ENCODE results near the gene LMBR1. TPM values are rescaled to one million over a fixed set of nuclear protein-coding genes. Genes with fewer than 3 reads are reported as not detected.

LMBR1 gene
- total RNA-seq, 1 donor from 2014 or later: 37.6 TPM

DNA sequence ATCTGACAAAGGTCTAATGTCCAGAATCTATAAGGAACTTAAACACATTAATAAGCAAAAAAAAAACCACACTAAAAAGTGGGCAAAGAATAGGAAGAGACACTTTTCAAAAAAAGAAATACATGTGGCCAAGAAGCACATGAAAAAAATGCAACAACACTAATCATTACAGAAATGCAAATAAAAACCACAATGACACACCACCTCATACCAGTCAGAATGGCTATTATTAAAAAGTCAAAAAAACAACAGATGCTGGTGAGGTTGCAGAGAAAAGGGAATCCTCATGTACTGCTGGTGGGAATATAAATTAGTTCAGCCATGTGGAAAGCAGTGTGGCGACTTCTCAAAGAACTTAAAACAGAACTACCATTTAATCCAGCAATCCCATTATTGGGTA lies 119.0 kb downstream of the LMBR1 start:
- TF ChIP-seq, protein P1, sequence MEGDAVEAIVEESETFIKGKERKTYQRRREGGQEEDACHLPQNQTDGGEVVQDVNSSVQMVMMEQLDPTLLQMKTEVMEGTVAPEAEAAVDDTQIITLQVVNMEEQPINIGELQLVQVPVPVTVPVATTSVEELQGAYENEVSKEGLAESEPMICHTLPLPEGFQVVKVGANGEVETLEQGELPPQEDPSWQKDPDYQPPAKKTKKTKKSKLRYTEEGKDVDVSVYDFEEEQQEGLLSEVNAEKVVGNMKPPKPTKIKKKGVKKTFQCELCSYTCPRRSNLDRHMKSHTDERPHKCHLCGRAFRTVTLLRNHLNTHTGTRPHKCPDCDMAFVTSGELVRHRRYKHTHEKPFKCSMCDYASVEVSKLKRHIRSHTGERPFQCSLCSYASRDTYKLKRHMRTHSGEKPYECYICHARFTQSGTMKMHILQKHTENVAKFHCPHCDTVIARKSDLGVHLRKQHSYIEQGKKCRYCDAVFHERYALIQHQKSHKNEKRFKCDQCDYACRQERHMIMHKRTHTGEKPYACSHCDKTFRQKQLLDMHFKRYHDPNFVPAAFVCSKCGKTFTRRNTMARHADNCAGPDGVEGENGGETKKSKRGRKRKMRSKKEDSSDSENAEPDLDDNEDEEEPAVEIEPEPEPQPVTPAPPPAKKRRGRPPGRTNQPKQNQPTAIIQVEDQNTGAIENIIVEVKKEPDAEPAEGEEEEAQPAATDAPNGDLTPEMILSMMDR (IDR thresholded peaks at IDR 0.05; ENCODE audit: borderline replicate concordance): no peak
- Histone ChIP-seq H3K4me1 (no peaks in the 10 kb centered on the region), H3K27me3 (ENCODE audit: low read depth) (no peaks in the 10 kb centered on the region), H3K27ac (replicated peaks) (no peak overlapping the region), H3K4me3 (no peak overlapping the region), H3K36me3 (peaks cover 8% of the 10 kb centered on the region), H3K9me3 (replicated peaks) (peaks cover 11% of the 10 kb centered on the region)
- intact Hi-C loops (cut with micrococcal nuclease): no loop called here
- DNase-seq: no peak

DNA sequence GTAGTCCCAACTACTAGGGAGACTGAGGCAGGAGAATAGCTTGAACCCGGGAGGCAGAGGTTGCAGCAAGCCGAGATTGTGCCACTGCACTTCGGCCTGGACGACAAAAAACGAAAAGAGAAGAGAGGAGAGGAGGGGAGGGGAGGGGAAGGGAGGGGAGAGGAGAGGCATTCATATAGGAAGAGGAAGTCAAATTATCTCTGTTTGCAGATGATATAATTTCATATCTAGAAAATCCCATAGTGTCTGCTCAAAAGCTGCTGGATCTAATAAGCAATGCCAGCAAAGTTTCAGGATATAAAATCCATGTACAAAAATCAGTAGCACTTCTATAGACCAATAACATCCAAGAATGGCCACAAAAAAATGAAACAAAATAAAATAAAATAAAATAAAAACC lies 120.3 kb downstream of the LMBR1 start:
- DNase-seq: no peak
- Histone ChIP-seq H3K9me3 (replicated peaks) (peaks cover 11% of the 10 kb centered on the region), H3K27ac (replicated peaks) (no peak overlapping the region), H3K4me1 (no peaks in the 10 kb centered on the region), H3K27me3 (ENCODE audit: low read depth) (no peaks in the 10 kb centered on the region), H3K4me3 (no peak overlapping the region), H3K36me3 (peaks cover 8% of the 10 kb centered on the region)
- TF ChIP-seq, protein P1 (IDR thresholded peaks at IDR 0.05; ENCODE audit: borderline replicate concordance): no peak
- intact Hi-C loops (cut with micrococcal nuclease): no loop called here

GRCh38 chr7:156768698-156769472 lies 124.1 kb downstream of the LMBR1 start:
- intact Hi-C loops (cut with micrococcal nuclease): no loop called here
- TF ChIP-seq, protein P1 (IDR thresholded peaks at IDR 0.05; ENCODE audit: borderline replicate concordance): no peak
- Histone ChIP-seq H3K4me1 (no peaks in the 10 kb centered on the region), H3K27me3 (ENCODE audit: low read depth) (no peaks in the 10 kb centered on the region), H3K4me3 (no peak overlapping the region), H3K9me3 (replicated peaks) (peaks cover 10% of the 10 kb centered on the region), H3K36me3 (no peaks in the 10 kb centered on the region), H3K27ac (replicated peaks) (no peak overlapping the region)
- DNase-seq: no peak

DNA sequence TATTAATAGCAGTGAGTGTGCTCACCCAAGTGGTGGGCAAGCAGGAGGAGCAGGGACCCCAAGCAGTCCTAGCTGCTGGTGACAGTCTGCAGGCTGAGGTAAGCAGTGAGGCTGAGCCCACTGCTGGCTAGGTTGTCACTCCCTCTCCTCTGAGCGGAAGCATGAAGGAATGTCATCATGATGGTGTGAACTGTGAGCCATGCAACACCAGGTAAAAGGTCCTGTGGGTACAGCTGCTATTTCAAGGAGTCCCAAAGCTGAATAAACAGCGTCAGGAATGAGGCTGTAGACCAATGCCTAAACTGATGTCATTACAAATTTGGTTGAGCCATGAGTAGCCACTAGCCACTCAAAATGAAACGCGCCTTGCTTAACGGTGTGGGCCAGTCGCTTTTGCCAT lies 126.3 kb downstream of the LMBR1 start:
- Histone ChIP-seq H3K4me3 (no peak overlapping the region), H3K27ac (replicated peaks) (no peak overlapping the region), H3K9me3 (replicated peaks) (no peaks in the 10 kb centered on the region), H3K4me1 (no peaks in the 10 kb centered on the region), H3K27me3 (ENCODE audit: low read depth) (no peaks in the 10 kb centered on the region), H3K36me3 (peaks cover 7% of the 10 kb centered on the region)
- DNase-seq: no peak
- intact Hi-C loops (cut with micrococcal nuclease): no loop called here
- TF ChIP-seq, protein P1 (IDR thresholded peaks at IDR 0.05; ENCODE audit: borderline replicate concordance): no peak

GRCh38 chr7:156765901-156766656 lies 126.9 kb downstream of the LMBR1 start:
- no peak overlapping the region for H3K27ac ChIP-seq (replicated peaks)
- peaks cover 13% of the 10 kb centered on the region for H3K36me3 ChIP-seq
- no peaks in the 10 kb centered on the region for H3K27me3 ChIP-seq (ENCODE audit: low read depth)
- TF ChIP-seq, protein P1 (IDR thresholded peaks at IDR 0.05; ENCODE audit: borderline replicate concordance): no peak
- no peak overlapping the region for H3K4me3 ChIP-seq
- intact Hi-C loops (cut with micrococcal nuclease): no loop called here
- H3K9me3 ChIP-seq (replicated peaks): no peaks in the 10 kb centered on the region
- no peak for DNase-seq
- H3K4me1 ChIP-seq: no peaks in the 10 kb centered on the region
